HCT116 (cell line): ENCODE results near the gene MAEA.

Experiments used
- CBX3 ChIP-seq: IDR thresholded peaks from 2 replicates; pipeline ENCODE4 v1.6.1; 2012; ENCODE audit warnings: low read depth
- EZH2 ChIP-seq: fragments of 200-600 bp; sonication (generic); IDR thresholded peaks from 2 replicates; pipeline ENCODE4 v1.6.1; 2017; ENCODE audit warnings: antibody characterized with exemption, mixed run types
- EZH2phosphoT487 ChIP-seq: fragments of 200-600 bp; IDR thresholded peaks from 2 replicates; pipeline ENCODE4 v1.6.1; 2018; ENCODE audit warnings: antibody characterized with exemption, borderline replicate concordance
- POLR2A ChIP-seq: IDR thresholded peaks from 2 replicates; pipeline ENCODE4 v1.7.0; 2011; ENCODE audit warnings: borderline replicate concordance; ENCODE audit not compliant: insufficient read depth, insufficient read length; ENCODE audit errors: extremely low read depth
- POLR2AphosphoS5 ChIP-seq: IDR thresholded peaks from 2 replicates; pipeline ENCODE4 v1.6.1; 2011; ENCODE audit warnings: mild to moderate bottlenecking, low read depth, low read length, moderate library complexity
- RAD21 ChIP-seq: IDR thresholded peaks from 2 replicates; pipeline ENCODE4 v1.6.1; 2012; ENCODE audit warnings: low read depth, mild to moderate bottlenecking
- SIN3A ChIP-seq: IDR thresholded peaks from 2 replicates; pipeline ENCODE4 v1.6.1; 2012; ENCODE audit warnings: low read depth
- TCF7L2 ChIP-seq: IDR thresholded peaks from 2 replicates; pipeline ENCODE4 v1.7.0; 2011; ENCODE audit warnings: borderline replicate concordance, inconsistent platforms; ENCODE audit not compliant: insufficient read depth, insufficient read length; ENCODE audit errors: extremely low read depth
- YY1 ChIP-seq: IDR thresholded peaks from 2 replicates; pipeline ENCODE4 v1.6.1; 2011; ENCODE audit warnings: low read length, low read depth, moderate library complexity, mild to moderate bottlenecking; ENCODE audit not compliant: insufficient replicate concordance; ENCODE audit errors: extremely low read depth
- ZNF274 ChIP-seq: fragments of 200-500 bp; sonication (Bioruptor generic); IDR thresholded peaks from 2 replicates; pipeline ENCODE4 v1.6.1; 2014; ENCODE audit warnings: mild to moderate bottlenecking, low read depth, low read length, inconsistent platforms
- TF ChIP-seq, protein P1 (sequence below), 3 experiments: fragments of 200-600 bp in 1 of 3; sonication (generic) in 1 of 3; IDR thresholded peaks in 2 of 3; conservative IDR thresholded peaks in 1 of 3; 2 replicates each; pipeline ENCODE4 v1.5.1; 2012 to 2017; ENCODE audit warnings: low read depth in 2 of 3, low read length in 2 of 3, antibody characterized with exemption in 1 of 3, borderline replicate concordance in 1 of 3, control low read depth in 1 of 3, mild to moderate bottlenecking in 1 of 3, mixed read lengths in 1 of 3, mixed run types in 1 of 3, moderate library complexity in 1 of 3; ENCODE audit not compliant: insufficient read depth in 1 of 3
- TF ChIP-seq, protein P2 (sequence below): IDR thresholded peaks from 2 replicates; pipeline ENCODE4 v1.6.1; 2012; ENCODE audit warnings: low read depth

DNA sequence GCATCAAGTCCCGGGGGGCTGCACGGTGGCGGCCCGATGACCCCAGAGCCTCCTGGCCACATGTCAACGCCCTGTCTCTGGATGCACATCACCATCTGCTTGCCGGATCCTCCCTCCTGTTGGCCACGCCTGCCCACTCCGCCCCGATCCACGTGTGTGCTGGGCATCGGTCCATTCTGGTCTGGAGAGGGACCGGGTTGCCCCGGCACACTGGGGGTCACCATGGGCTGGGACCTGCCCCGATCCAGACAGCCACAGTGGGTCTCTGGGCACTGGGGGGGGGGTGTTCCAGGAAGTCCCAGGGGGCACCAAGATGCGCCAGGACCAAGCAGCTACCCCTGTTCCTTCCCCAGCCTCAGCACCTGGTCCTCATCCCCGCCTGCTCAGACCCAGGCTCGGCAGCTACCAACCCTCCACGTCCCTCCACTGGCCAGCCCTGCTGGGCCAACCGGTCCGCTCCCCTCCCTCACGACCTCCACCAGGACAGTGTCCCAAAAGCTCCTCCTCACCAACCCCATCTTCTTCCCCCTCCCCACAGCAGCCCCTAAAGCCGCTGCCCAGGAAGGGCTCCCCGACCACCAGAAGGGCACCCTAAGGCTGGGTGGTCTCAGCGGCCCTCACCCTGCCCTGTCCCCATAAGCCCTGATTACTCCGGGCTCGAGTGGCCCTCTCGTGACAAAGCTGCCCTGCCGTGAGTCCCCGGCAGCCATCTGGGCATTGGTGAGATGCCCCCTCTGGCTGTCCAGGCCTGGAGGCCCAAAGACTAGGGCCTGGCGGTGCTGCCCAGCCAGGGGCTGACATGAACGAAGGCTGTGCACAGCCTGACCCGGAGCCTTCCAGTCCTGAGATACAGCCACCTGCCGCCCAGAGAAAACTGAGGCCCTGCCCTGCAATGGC lies 45.4 kb upstream of the MAEA start:
- no peak for TF ChIP-seq EZH2
- TF ChIP-seq POLR2AphosphoS5: no peak
- TF ChIP-seq, protein P1, sequence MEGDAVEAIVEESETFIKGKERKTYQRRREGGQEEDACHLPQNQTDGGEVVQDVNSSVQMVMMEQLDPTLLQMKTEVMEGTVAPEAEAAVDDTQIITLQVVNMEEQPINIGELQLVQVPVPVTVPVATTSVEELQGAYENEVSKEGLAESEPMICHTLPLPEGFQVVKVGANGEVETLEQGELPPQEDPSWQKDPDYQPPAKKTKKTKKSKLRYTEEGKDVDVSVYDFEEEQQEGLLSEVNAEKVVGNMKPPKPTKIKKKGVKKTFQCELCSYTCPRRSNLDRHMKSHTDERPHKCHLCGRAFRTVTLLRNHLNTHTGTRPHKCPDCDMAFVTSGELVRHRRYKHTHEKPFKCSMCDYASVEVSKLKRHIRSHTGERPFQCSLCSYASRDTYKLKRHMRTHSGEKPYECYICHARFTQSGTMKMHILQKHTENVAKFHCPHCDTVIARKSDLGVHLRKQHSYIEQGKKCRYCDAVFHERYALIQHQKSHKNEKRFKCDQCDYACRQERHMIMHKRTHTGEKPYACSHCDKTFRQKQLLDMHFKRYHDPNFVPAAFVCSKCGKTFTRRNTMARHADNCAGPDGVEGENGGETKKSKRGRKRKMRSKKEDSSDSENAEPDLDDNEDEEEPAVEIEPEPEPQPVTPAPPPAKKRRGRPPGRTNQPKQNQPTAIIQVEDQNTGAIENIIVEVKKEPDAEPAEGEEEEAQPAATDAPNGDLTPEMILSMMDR (IDR thresholded peaks at IDR 0.05 in 2 of 3, conservative IDR thresholded peaks at IDR 0.05 in 1 of 3; ENCODE audit: borderline replicate concordance in 1 of 3, insufficient read depth in 1 of 3, low read depth in 2 of 3, low read length in 2 of 3): no peak
- TF ChIP-seq POLR2A: no peak
- no peak for TF ChIP-seq YY1
- no peak for TF ChIP-seq ZNF274
- TF ChIP-seq SIN3A: no peak
- TF ChIP-seq, protein P2, sequence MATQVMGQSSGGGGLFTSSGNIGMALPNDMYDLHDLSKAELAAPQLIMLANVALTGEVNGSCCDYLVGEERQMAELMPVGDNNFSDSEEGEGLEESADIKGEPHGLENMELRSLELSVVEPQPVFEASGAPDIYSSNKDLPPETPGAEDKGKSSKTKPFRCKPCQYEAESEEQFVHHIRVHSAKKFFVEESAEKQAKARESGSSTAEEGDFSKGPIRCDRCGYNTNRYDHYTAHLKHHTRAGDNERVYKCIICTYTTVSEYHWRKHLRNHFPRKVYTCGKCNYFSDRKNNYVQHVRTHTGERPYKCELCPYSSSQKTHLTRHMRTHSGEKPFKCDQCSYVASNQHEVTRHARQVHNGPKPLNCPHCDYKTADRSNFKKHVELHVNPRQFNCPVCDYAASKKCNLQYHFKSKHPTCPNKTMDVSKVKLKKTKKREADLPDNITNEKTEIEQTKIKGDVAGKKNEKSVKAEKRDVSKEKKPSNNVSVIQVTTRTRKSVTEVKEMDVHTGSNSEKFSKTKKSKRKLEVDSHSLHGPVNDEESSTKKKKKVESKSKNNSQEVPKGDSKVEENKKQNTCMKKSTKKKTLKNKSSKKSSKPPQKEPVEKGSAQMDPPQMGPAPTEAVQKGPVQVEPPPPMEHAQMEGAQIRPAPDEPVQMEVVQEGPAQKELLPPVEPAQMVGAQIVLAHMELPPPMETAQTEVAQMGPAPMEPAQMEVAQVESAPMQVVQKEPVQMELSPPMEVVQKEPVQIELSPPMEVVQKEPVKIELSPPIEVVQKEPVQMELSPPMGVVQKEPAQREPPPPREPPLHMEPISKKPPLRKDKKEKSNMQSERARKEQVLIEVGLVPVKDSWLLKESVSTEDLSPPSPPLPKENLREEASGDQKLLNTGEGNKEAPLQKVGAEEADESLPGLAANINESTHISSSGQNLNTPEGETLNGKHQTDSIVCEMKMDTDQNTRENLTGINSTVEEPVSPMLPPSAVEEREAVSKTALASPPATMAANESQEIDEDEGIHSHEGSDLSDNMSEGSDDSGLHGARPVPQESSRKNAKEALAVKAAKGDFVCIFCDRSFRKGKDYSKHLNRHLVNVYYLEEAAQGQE: no peak
- TF ChIP-seq EZH2phosphoT487: no peak
- no peak for TF ChIP-seq RAD21
- no peak for TF ChIP-seq CBX3
- no peak for TF ChIP-seq TCF7L2
